Esophagus mucosa (tissue), 1 donor: Measurements from ENCODE around the gene POU2F1. TPM values are rescaled to one million over a fixed set of nuclear protein-coding genes. Genes with fewer than 3 reads are reported as not detected.
A peak's percentile ranks its signal among the peaks of the same experiment; 100 is the strongest.
"Not testable (repeated sequence)": the region's sequence is repeated elsewhere in the genome, so short reads cannot be mapped to it uniquely, and the experiment has no call there.

ENCODE experiments used
- ATAC-seq: fragments of 200-7000 bp; cut with Tn5 transposase; one replicate; pipeline ENCODE4 v1.9.1; 2020
- total RNA-seq: library from RNA; stranded (reverse); gene quantifications from one replicate; pipeline ENCODE4 v1.2.4, GENCODE V29; 2023
- donor health status: DM: yes; HTN: yes; CAD: no.

POU2F1 gene
- total RNA-seq, 1 donor from 2014 or later, result 9.4 TPM

DNA sequence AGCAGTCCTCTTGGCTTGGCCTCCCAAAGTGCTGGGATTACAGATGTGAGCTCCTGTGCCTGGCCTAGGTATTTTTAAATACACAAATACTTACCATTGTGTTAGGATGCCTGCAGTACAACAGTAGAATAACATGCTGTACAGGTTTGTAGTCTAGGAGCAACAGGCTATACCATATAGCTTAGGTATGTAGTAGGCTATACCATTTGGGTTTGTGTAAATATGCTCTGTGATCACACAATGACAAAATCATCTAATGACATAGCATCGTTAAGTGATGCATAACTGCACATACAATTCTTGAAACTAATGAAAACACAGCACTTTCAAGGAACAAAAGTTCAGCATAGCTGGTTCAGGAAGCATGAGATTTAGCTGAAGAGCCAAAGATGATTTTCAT lies 12.7 kb downstream of the POU2F1 start:
- ATAC-seq, result peak; percentile 74

GRCh38 chr1:167237000-167237399 lies 16.3 kb downstream of the POU2F1 start:
- ATAC-seq, result no peak

DNA sequence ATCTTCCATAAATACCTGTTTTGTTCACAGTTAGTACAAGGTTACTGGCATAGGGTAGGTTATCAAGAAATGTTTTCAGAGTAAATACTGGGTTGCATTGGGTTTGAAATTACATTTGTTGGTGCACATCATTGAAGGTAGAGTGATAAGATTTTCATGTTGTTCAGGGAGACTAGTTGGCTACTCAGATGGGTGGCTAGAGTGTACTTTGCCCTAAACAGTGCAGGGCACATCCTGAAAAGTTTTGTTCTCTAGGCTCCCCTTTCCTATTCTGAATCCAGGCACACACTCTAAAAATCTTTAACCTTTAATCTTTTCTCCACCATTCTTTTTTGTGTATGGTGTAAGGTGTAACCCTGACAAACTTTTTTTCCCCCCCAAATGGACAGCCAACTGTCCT lies 18.0 kb downstream of the POU2F1 start:
- ATAC-seq, result no peak

DNA sequence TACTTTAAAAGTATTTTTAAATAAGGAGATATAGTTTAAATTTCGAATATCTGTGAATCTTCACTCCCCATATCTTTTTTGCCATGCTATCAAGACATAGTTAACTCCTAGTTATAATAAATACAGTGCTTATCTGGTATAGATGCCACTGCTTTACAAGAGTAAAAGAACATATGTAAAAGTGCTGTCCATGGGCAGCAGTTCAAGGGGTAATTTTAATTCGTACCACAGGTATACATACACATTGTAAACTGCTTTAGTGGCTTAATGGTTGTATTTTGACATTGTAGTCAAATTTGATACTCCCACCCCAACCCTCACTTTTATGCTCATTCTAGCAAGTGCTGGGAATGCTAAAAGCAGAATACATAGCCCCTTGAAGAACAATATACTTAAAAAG lies 18.6 kb downstream of the POU2F1 start:
- no peak for ATAC-seq

DNA sequence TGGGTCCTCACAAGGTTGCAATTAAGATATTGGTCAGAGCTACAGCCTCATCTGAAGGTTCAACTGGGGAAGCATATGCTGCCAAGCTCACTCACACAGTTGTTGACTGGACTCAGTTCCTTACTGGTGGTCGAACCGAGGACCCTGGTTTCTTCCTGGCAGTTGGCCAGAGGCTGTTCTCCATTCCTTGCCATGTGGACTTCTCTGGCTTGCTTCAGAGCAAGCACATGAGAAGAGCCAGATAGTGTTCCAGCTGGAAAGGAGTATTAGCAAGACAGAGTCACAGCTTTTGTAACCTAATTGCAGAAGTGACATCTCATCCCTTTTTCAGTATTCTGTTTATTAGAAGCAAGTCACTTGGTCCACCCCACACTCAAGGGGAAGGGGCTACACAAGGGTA lies 23.6 kb downstream of the POU2F1 start:
- no peak for ATAC-seq

DNA sequence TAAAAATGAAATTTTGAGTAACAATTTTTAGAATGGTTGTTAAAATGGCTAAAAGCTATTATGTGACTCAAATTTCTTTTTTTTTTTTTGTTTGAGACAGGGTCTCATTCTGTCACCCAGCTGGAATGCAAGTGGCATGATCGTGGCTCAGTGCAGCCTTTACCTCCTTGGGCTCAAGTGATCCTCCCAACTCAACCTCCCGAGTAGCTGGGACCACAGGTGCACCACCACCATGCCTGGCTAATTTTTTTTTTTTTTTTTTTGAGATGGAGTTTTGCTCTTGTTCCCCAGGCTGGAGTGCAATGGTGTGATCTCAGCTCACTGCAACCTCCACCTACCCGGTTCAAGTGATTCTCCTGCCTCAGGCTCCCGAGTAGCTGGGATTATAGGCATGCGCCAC lies 24.5 kb downstream of the POU2F1 start:
- not testable (repeated sequence) for ATAC-seq

DNA sequence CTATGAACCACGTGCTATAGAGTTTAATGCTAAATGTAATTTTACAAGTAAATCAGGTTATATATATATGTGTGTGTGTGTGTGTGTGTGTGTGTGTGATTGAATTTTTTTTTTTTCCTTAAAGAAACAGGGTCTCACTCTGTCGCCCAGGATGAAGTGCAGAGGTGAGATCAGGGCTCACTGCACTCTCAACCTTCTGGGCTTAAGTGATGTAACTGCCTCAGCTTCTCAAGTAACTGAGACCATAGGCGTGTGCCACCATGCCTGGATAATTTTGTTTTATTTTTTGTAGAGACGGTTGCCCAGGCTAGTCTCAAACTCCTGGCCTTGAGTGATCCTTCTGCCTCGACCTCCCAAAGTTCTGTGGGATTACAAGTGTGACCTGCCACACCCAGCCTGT lies 26.3 kb downstream of the POU2F1 start:
- no peak for ATAC-seq

- no peak for ATAC-seq
Measured at GRCh38 chr1:167247754-167248153, 27.1 kb downstream of the POU2F1 start.

DNA sequence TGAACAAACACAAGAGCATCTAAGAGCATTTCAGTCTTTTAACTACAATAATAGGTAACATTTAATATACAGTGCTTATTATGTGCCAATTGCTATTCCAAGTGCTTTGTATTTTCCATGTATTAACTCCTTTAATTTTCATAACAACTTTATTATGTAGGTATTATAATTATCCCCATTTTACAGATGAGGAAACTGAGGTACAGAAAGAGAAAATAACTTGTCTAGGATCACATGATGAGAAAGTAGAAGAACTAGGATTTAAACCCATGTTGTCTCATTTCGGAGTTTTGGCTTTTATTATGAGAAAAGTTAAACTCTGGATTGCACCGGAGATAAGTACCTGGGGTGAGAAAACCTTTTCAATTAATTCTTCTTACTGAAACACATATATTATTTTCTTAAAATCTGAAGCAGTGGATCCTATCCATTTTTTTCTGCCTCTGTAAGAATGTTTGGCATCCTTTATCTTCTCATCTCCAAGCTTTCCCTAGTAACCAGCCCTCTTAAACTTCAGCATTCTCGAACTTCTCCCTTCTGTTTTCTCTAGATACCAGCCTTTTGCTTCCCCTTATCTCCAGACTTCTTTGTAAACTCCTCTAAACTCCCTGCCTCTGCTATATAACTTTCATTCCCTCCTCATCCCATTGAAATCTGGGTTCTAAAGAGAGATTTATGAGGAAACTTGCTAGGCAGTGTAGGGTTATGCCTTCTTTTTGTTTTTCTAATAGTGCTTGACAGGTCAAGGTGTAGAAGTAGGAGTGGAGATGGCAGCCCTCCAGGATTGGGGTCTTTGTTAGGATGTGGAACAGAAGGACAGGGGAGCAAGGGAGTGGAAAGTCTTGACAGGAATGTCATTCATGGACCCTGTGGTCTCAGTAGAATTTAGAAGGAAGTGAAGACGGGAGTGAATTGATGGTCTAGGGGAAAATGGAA lies 28.3 kb downstream of the POU2F1 start:
- ATAC-seq, result no peak

DNA sequence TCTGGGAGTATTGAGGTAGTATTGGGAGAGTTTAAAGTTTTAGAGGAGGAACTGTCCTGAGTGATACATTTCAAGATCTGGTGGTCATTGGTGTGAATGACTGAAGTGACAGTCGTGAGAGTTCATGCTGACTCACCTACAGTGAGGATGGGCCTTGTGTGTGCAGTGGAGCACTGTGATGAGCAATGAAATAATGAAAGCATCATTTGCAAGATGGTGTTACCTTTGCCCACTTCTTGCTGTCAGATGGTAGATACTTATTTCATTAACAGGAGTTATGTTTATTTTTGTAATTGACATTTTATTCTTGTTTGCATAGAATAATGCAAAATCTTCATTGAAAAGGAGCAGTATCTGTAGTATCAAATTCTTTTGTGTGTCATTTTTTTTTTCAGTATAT lies 29.0 kb downstream of the POU2F1 start:
- no peak for ATAC-seq

- no peak for ATAC-seq
Measured at GRCh38 chr1:167250482-167250881, 29.8 kb downstream of the POU2F1 start.

- ATAC-seq, result peak; percentile 72
Measured at GRCh38 chr1:167251472-167251871, 30.8 kb downstream of the POU2F1 start.

DNA sequence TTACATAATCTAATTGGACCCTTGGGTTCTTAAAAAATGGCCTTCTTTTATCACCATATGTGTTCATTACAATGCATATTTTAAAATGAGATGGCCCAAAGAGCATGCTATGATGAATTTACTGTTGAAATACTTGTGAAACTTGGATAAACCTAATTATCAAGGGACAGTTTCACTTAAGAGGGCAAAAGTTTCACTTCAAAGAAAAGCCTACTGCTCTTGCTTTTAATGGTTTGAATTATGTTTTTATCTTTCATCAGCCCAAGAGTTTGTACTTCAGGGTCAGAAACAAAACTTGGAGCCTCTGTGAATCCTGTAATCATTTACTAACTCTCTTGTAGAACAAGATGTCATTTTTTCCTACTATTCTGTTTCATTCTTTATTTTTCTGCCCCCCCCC lies 32.3 kb downstream of the POU2F1 start:
- no peak for ATAC-seq

DNA sequence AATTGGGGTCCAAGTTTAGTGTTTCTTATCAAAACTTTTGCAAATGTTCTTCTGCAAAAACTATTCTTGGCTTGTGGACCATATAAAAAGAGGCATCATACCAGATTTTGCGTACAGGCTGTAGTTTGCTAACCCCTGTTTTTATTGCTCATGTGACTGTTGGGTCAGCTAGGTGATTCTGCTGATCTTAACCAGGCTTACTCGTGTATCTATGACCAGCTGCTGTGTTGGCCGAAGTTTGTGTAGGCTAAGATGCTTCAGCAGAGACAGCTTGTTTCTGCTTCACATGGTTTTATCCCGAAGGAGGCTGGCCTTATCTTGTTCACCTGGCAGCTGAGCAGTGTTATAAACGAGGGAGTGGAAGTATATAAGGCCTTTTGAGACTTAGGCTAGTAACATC lies 38.2 kb downstream of the POU2F1 start:
- no peak for ATAC-seq

DNA sequence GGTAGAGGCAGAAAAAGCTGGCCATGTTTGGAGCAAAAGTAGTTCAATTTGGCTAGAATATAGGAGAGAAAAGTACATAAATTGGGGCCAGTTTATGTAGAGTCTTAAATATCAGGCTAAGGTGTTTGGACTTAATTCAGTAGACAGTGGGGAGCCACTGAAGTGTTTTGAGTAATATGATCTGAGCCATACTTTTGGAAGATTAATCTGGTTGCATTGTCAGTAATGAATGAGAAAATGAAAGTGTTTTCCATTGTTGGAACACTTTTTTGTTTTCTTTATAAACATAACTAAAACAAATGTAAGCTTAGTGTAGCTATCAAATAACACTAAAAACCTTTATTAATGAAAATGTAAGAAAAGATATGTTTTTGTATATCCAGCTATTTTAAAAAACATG lies 42.1 kb downstream of the POU2F1 start:
- no peak for ATAC-seq

GRCh38 chr1:167263344-167263743 lies 42.7 kb downstream of the POU2F1 start:
- no peak for ATAC-seq

DNA sequence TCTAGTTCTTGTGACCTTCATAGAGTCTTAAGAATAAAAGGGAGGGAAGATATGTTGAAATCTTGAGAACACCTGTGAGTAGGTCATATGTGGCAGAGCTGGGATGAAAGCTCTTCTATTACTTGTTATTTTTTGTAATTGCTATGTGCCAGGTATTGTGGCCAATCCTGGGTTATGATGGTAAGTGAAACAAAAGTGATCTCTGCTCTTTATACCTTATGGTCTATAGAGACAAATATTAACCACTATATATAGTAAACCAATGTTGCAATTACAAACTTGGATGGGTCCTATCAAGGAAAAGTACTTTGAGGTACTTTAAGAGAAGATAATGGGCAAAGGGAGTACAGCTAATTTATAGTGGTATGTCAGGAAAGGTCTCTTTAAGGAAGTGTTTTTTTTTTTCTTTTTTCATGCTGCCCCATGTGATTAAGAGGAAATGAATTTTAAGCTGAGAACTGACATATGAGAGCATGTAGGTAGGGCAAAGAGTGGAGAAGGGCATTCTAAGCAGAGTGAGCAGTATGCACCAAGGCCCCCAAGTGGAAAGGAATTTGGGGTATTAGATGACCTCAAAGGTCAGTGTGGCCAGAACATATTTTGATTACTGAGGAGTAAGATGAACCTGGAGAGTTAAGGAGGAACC lies 43.3 kb downstream of the POU2F1 start:
- ATAC-seq, result peak; percentile 46

DNA sequence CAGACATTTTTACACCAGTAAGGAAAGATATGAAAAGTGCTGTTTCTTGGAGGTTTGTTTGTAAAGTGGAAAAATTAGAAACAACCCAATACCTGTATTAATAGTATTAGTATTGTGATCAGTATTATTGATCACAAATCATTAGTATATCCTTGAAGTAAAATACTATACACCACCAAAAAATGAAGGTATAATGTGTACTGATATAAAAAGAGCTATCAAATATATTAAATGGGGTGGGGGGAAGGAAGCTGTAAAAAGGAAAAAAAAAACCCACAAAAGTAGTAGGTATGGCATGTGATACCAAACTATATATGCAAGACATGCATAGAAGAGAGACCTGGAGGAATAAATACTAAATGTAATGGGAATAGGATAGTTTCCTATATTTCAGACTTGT lies 46.3 kb downstream of the POU2F1 start:
- no peak for ATAC-seq

DNA sequence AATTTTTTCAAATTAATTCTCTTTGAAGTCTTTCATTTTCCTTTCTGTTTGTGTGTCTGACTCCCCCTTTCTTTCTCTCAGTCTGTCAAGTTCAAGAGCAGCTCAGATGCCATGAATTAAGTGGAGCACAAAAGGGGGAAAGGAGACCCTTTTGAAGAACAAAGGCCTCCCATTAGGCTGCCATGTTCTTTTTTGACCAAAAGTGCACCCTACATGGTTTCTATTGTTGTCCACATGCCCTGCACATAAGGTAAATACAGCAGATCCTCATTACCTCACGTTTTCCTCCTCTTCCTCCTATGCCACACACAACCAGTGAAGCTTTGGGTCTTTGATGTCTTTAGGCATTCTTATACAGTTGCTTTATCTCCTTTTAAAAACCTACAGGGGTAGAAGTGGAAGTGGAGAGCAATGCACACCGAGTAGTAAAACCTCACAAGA lies 47.7 kb downstream of the POU2F1 start:
- no peak for ATAC-seq

- ATAC-seq, result no peak
Measured at GRCh38 chr1:167270349-167271092, 49.8 kb downstream of the POU2F1 start.

DNA sequence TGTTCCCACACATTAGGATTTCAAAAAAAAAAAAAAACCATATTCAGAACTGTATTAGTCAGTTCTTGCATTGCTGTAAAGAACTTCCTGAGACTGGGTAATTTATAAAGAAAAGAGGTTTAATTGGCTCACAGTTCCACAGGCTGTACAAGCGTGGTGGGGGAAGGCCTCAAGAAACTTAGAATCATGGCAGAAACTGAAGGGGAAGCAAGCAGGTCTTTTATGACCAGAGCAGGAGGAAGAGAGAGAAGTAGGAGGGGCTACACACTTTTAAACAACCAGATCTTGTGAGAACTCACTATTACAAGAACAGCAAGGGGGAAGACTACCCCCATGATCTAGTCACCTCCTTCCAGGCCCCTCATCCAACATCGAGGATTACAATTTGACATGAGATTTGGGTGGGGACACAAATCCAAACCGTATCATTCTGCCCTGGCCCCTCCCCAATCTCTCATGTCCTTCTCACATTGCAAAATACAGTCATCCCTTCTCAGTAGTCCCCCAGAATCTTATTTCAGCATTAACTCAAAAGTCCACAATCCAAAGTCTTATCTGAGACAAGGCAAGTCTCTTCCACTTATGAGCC lies 51.8 kb downstream of the POU2F1 start:
- no peak for ATAC-seq

GRCh38 chr1:167273027-167273800 lies 52.5 kb downstream of the POU2F1 start:
- peak; percentile 11 for ATAC-seq
